Thymus (tissue), 11 donors: ENCODE measurements around the gene CD99L2. TPM values are rescaled to one million over a fixed set of nuclear protein-coding genes. Genes with fewer than 3 reads are reported as not detected.

Experiments used
- DNase-seq, 9 donors: peaks; one replicate each; pipeline ENCODE4 v3.0.0-alpha.2; 2013; ENCODE audit warnings: low spot score in 9 of 9, low read depth in 6 of 9, missing footprints in 1 of 9
- H3K27ac ChIP-seq, 2 donors: one replicate each; pipeline ENCODE4 v1.5.1; 2013; ENCODE audit warnings: control low read depth in 1 of 2, low read depth in 1 of 2, low read length in 1 of 2, mild to moderate bottlenecking in 1 of 2, moderate library complexity in 1 of 2
- H3K27me3 ChIP-seq, 2 donors: one replicate each; pipeline ENCODE4 v1.5.1; 2013; ENCODE audit warnings: low read length in 1 of 2; ENCODE audit not compliant: control insufficient read depth in 2 of 2, insufficient read depth in 1 of 2
- H3K36me3 ChIP-seq, 2 donors: one replicate each; pipeline ENCODE4 v1.5.1; 2013; ENCODE audit warnings: low read length in 1 of 2, mild to moderate bottlenecking in 1 of 2, moderate library complexity in 1 of 2; ENCODE audit not compliant: control insufficient read depth in 2 of 2, insufficient read depth in 2 of 2
- H3K4me1 ChIP-seq, 2 donors: one replicate each; pipeline ENCODE4 v1.5.1; 2013; ENCODE audit warnings: low read length in 2 of 2; ENCODE audit not compliant: control insufficient read depth in 2 of 2, insufficient read depth in 2 of 2
- H3K4me3 ChIP-seq, 2 donors: one replicate each; pipeline ENCODE4 v1.5.1; 2013; ENCODE audit warnings: low read length in 2 of 2, control low read depth in 1 of 2, mild to moderate bottlenecking in 1 of 2
- H3K9me3 ChIP-seq, 2 donors: one replicate each; pipeline ENCODE4 v1.5.1; 2013; ENCODE audit warnings: low read length in 1 of 2, mild to moderate bottlenecking in 1 of 2; ENCODE audit not compliant: control insufficient read depth in 2 of 2, insufficient read depth in 1 of 2
- WGBS: extraction: QIAGEN DNeasy Blood & Tissue Kit; methylation state at CpG from one replicate; pipeline ENCODE4 v1.1.7; 2013; 5-methylcytosine and 5-hydroxymethylcytosine counted together
- polyA plus RNA-seq: library from polyadenylated mRNA; stranded (reverse); fragments of 200-250 nt; gene quantifications from one replicate; pipeline ENCODE4 v1.2.3, GENCODE V29; 2013
- total RNA-seq: library from RNA; stranded (reverse); fragments of 120-200 nt; gene quantifications from one replicate; pipeline ENCODE4 v1.2.4, GENCODE V29; 2013
- donor health status: healthy.

The CD99L2 gene
- total and polyA plus RNA-seq, 2 donors: 9.3 to 14.0 TPM

- Histone ChIP-seq H3K4me1 (no peaks in the 10 kb centered on the region), H3K4me3 (no peak overlapping the region), H3K27ac (no peak overlapping the region), H3K9me3 (no peaks in the 10 kb centered on the region), H3K27me3 (no peaks in the 10 kb centered on the region), H3K36me3 (peaks cover 33 to 40% of the 10 kb centered on the region in 2 donors)
- no peak for DNase-seq
- WGBS: 96% methylated on average over 7 of the region's 7 CpGs
Observed at GRCh38 chrX:150761176-150761818, 137.2 kb downstream of the CD99L2 start.

- Histone ChIP-seq H3K9me3 (no peaks in the 10 kb centered on the region), H3K27me3 (no peaks in the 10 kb centered on the region), H3K27ac (no peak overlapping the region), H3K36me3 (peaks cover 33 to 37% of the 10 kb centered on the region in 2 donors), H3K4me3 (no peak overlapping the region), H3K4me1 (no peaks in the 10 kb centered on the region)
- DNase-seq: no peak
- WGBS: 92% methylated on average over 22 of the region's 22 CpGs
Observed at GRCh38 chrX:150759568-150760416, 138.7 kb downstream of the CD99L2 start.

GRCh38 chrX:150757371-150757770 lies 141.1 kb downstream of the CD99L2 start:
- WGBS: 95% methylated on average over 5 of the region's 5 CpGs

GRCh38 chrX:150753968-150754367 lies 144.5 kb downstream of the CD99L2 start:
- 98% methylated on average over 4 of the region's 4 CpGs for WGBS
- H3K36me3 ChIP-seq: peaks cover 25 to 33% of the 10 kb centered on the region in 2 donors
- no peaks in the 10 kb centered on the region for H3K9me3 ChIP-seq
- no peaks in the 10 kb centered on the region for H3K4me1 ChIP-seq
- no peaks in the 10 kb centered on the region for H3K27me3 ChIP-seq
- no peak overlapping the region for H3K27ac ChIP-seq
- H3K4me3 ChIP-seq: no peak overlapping the region
- DNase-seq: no peak

More at GRCh38 chrX:150757371-150757770, 141.1 kb downstream of the CD99L2 start:
- Histone ChIP-seq H3K36me3 (peaks cover 24 to 29% of the 10 kb centered on the region in 2 donors), H3K9me3 (no peaks in the 10 kb centered on the region), H3K27me3 (no peaks in the 10 kb centered on the region), H3K4me3 (no peak overlapping the region), H3K27ac (no peak overlapping the region), H3K4me1 (no peaks in the 10 kb centered on the region)
- no peak for DNase-seq

- no peak overlapping the region for H3K27ac ChIP-seq
- no peak for DNase-seq
- peaks cover 23 to 33% of the 10 kb centered on the region in 2 donors for H3K36me3 ChIP-seq
- H3K9me3 ChIP-seq: no peaks in the 10 kb centered on the region
- no peaks in the 10 kb centered on the region for H3K27me3 ChIP-seq
- H3K4me3 ChIP-seq: no peak overlapping the region
- WGBS: 95% methylated on average over 4 of the region's 4 CpGs
- H3K4me1 ChIP-seq: no peaks in the 10 kb centered on the region
Observed at GRCh38 chrX:150753357-150753756, 145.1 kb downstream of the CD99L2 start.

GRCh38 chrX:150752124-150752523 lies 146.3 kb downstream of the CD99L2 start:
- no peak for DNase-seq
- Histone ChIP-seq H3K4me1 (no peaks in the 10 kb centered on the region), H3K36me3 (peaks cover 22 to 27% of the 10 kb centered on the region in 2 donors), H3K9me3 (no peaks in the 10 kb centered on the region), H3K27me3 (no peaks in the 10 kb centered on the region), H3K4me3 (no peak overlapping the region), H3K27ac (no peak overlapping the region)
- WGBS: 99% methylated on average over 3 of the region's 3 CpGs

GRCh38 chrX:150736475-150736874 lies 162.0 kb downstream of the CD99L2 start:
- H3K27me3 ChIP-seq: no peaks in the 10 kb centered on the region
- no peaks in the 10 kb centered on the region for H3K4me1 ChIP-seq
- H3K4me3 ChIP-seq: no peak overlapping the region
- WGBS: 76% methylated on average over 9 of the region's 9 CpGs
- DNase-seq: no peak
- H3K36me3 ChIP-seq: peaks cover 57 to 80% of the 10 kb centered on the region in 2 donors
- no peaks in the 10 kb centered on the region for H3K9me3 ChIP-seq
- no peak overlapping the region for H3K27ac ChIP-seq

- 97% methylated on average over 3 of the region's 3 CpGs for WGBS
- Histone ChIP-seq H3K9me3 (no peaks in the 10 kb centered on the region), H3K4me3 (no peak overlapping the region), H3K4me1 (no peaks in the 10 kb centered on the region), H3K36me3 (peaks cover 46 to 60% of the 10 kb centered on the region in 2 donors), H3K27ac (no peak overlapping the region), H3K27me3 (no peaks in the 10 kb centered on the region)
- no peak for DNase-seq
Observed at GRCh38 chrX:150731795-150732194, 166.7 kb downstream of the CD99L2 start.

GRCh38 chrX:150730719-150731118 lies 167.7 kb downstream of the CD99L2 start:
- no peaks in the 10 kb centered on the region for H3K4me1 ChIP-seq
- no peak for DNase-seq
- H3K9me3 ChIP-seq: no peaks in the 10 kb centered on the region
- peaks cover 38 to 54% of the 10 kb centered on the region in 2 donors for H3K36me3 ChIP-seq
- 98% methylated on average over 6 of the region's 6 CpGs for WGBS
- H3K27me3 ChIP-seq: no peaks in the 10 kb centered on the region
- H3K4me3 ChIP-seq: no peak overlapping the region
- H3K27ac ChIP-seq: no peak overlapping the region
